H7 (cell line): ENCODE results near the gene SYNGR4. TPM values are rescaled to one million over a fixed set of nuclear protein-coding genes. Genes with fewer than 3 reads are reported as not detected.
"Not testable (repeated sequence)": the region's sequence is repeated elsewhere in the genome, so short reads cannot be mapped to it uniquely, and the experiment has no call there.

Experiments used
- DNase-seq: peaks from one replicate; pipeline ENCODE4 v3.0.0; 2012
- H3K27me3 ChIP-seq: 2 replicates; pipeline ENCODE4 v1.6.0; 2011; ENCODE audit warnings: mild to moderate bottlenecking, low read length; ENCODE audit not compliant: control insufficient read depth, insufficient read depth
- H3K36me3 ChIP-seq: replicated peaks from 2 replicates; pipeline ENCODE4 v1.5.1; 2011; ENCODE audit warnings: low read length; ENCODE audit not compliant: control insufficient read depth, insufficient read depth
- H3K4me3 ChIP-seq: 2 replicates; pipeline ENCODE4 v1.5.1; 2011; ENCODE audit warnings: low read depth, mild to moderate bottlenecking, control low read depth, low read length, moderate library complexity; ENCODE audit not compliant: insufficient read depth
- total RNA-seq: library from RNA; depleted of rRNA; stranded (reverse); fragments of >200 nt; shearing (Covaris generic); gene quantifications from 2 replicates; pipeline ENCODE4 v1.2.3, GENCODE V29; 2014; rRNA removed

Gene SYNGR4, protein sequence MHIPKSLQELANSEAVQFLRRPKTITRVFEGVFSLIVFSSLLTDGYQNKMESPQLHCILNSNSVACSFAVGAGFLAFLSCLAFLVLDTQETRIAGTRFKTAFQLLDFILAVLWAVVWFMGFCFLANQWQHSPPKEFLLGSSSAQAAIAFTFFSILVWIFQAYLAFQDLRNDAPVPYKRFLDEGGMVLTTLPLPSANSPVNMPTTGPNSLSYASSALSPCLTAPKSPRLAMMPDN
- not detected in 2 replicates for total RNA-seq

GRCh38 chr19:48363810-48364597 is at the start of gene SYNGR4, which contains the start of gene TMEM143:
TSS of gene SYNGR4 (plus strand) at chr19:48364367. CDS start at chr19:48365843, 1,476 bp downstream.
TSS of gene TMEM143 (minus strand) at chr19:48363940. CDS start at chr19:48363920, 20 bp downstream.
- H3K27me3 ChIP-seq = no peaks in the 10 kb centered on the region; the same call in 1 of the 2 replicates

GRCh38 chr19:48315712-48316111 is 48.5 kb upstream of the SYNGR4 start:
- H3K27me3 ChIP-seq = no peaks in the 10 kb centered on the region
- H3K36me3 ChIP-seq = no peaks in the 10 kb centered on the region
- no peak for DNase-seq
- no peak overlapping the region for H3K4me3 ChIP-seq

More at GRCh38 chr19:48363810-48364597, at the start of gene SYNGR4, which contains the start of gene TMEM143:
- DNase-seq = peak; percentile 99
- H3K36me3 ChIP-seq = no peaks in the 10 kb centered on the region
- H3K4me3 ChIP-seq = peak within 1 kb of the TSS; percentile 78

DNA sequence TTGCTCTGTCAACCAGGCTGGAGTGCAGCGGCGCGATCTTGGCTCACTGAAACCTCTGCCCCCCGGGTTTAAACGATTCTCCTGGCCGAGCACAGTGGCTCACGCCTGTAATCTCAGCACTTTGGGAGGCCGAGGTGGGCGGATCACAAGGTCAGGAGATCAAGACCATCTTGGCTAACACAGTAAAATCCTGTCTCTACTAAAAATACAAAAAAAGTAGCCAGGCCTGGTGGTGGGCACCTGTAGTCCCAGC is 46.5 kb upstream of the SYNGR4 start:
- not testable (repeated sequence) for H3K4me3 ChIP-seq, H3K36me3 ChIP-seq, H3K27me3 ChIP-seq, DNase-seq

GRCh38 chr19:48318286-48318987 is 45.7 kb upstream of the SYNGR4 start:
- no peak overlapping the region for H3K4me3 ChIP-seq
- no peak for DNase-seq
- no peaks in the 10 kb centered on the region for H3K27me3 ChIP-seq
- no peaks in the 10 kb centered on the region for H3K36me3 ChIP-seq

GRCh38 chr19:48319647-48320541 is 44.3 kb upstream of the SYNGR4 start:
- Histone ChIP-seq H3K4me3 (peak overlapping the region; percentile 46), H3K27me3 (no peaks in the 10 kb centered on the region), H3K36me3 (no peaks in the 10 kb centered on the region)
- DNase-seq = peak; percentile 93

GRCh38 chr19:48321372-48321621 is 42.9 kb upstream of the SYNGR4 start:
- H3K36me3 ChIP-seq = no peaks in the 10 kb centered on the region

DNA sequence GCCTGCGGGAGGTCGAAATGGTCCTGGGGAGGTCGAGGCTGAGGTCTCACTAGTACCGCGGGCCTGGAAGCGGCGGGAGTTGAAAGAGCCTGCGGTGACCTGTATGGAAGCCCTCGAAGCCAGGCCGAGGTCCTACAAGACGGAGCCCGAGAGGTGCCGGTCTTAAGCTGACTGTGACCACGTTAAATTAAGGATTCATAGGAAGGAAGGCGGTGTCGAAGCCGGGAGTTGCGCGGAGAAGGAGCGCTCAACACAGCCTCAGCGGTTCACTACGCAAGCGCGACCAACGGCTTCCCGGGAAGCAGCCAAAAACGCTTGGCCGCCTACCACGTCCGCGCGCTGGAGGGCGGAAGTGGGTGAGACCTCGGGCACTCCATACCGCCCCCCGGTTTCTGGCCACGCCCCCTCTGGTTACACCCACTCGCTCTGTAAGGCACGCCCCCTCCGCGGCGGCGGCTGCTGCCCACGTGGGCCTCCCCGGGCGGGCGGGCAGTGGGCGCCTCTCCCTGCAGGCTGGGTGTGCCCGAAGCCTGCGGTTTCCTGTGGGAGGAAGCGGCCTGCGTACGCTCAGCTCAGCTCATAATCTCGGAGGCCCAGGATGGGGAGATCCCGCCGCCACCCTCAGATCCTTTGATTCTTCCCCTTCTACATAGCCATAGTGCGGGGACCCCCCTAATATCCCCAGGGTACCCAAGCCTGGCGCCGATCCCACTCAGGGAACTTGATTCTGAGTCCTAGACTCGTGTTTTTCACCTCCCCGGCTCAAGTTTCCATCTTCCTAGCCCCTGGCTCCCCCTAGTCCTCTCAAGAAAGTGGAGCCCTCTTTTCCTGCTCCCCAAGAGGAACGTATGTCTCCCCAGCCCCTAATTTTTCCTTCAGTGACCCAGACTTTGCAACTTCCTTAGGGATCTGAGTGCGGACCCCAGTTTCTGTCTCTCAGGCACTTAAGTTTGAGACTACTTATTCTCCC is 42.3 kb upstream of the SYNGR4 start:
- no peaks in the 10 kb centered on the region for H3K36me3 ChIP-seq
- peak; percentile 99 for DNase-seq

More at GRCh38 chr19:48321372-48321621, 42.9 kb upstream of the SYNGR4 start:
- Histone ChIP-seq H3K27me3 (no peaks in the 10 kb centered on the region), H3K4me3 (peak overlapping the region; percentile 79)
- DNase-seq = peak; percentile 99

DNA sequence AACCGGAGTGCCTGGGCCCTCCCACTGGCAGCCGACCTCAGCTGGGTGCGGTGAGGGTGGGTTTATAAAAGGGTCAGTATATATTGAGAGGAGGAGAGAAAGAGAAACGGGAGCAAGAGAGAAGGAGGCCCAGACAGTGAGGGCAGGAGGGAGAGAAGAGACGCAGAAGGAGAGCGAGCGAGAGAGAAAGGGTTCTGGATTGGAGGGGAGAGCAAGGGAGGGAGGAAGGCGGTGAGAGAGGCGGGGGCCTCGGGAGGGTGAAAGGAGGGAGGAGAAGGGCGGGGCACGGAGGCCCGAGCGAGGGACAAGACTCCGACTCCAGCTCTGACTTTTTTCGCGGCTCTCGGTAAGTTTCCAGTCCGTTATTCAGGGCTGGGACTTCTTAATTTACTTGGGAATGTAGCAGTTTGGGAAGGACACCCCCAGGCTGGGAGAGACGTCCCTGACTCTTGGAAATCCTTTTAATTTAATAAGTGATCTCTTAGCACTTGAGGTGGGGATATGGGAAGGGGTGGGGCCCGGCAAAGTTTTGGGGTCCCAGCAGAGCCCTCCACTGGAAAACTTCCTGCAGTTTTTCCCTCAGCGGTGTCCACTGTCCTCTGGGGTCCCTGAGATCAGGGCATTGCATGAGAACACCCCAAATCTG is 38.8 kb upstream of the SYNGR4 start, which contains the start of gene EMP3:
Gene EMP3, plus strand, starts transcription at position 288 of the 646 bp plus-strand sequence. CDS start 1,293 bp downstream, outside the sequence.
- peak; percentile 93 for DNase-seq
- H3K36me3 ChIP-seq = no peaks in the 10 kb centered on the region
- no peaks in the 10 kb centered on the region for H3K27me3 ChIP-seq
- H3K4me3 ChIP-seq = peak within 1 kb of the TSS; percentile 54

More for the DNA sequence above, 42.3 kb upstream of the SYNGR4 start:
- peak overlapping the region; percentile 79 for H3K4me3 ChIP-seq
- no peaks in the 10 kb centered on the region for H3K27me3 ChIP-seq

- DNase-seq = peak; percentile 75
- no peaks in the 10 kb centered on the region for H3K36me3 ChIP-seq
- H3K27me3 ChIP-seq = no peaks in the 10 kb centered on the region
- H3K4me3 ChIP-seq = peak overlapping the region; percentile 61; the same call in 1 of the 2 replicates
These were observed 34.8 kb upstream of the SYNGR4 start for GRCh38 chr19:48329167-48329891.

DNA sequence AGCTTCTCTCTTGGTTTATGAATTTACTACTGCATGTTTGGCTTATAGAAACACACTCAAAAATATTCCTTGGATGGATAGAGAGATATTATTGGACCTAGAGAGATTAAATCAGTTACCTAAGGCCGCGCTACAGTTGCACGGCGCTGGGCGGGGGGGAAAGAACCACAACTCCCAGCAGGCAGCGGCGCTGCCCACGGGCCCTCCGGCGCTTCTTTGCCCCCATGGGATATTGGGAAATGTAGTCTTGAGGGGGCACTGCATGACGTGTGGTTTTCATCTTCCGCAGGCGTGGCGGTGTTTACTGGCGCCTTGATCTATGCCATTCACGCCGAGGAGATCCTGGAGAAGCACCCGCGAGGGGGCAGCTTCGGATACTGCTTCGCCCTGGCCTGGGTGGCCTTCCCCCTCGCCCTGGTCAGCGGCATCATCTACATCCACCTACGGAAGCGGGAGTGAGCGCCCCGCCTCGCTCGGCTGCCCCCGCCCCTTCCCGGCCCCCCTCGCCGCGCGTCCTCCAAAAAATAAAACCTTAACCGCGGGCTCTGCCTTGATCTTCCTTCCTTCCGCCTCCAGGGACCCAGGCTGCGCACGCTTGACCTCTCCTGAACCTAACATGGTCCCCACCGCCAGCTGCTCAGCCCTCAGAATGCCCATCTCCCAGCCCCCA is 34.0 kb upstream of the SYNGR4 start:
- peak; percentile 94 for DNase-seq

GRCh38 chr19:48332351-48332661 is 31.9 kb upstream of the SYNGR4 start:
- Histone ChIP-seq H3K4me3 (peak overlapping the region; percentile 31), H3K27me3 (no peaks in the 10 kb centered on the region), H3K36me3 (no peaks in the 10 kb centered on the region)
- no peak for DNase-seq

More for the DNA sequence above, 34.0 kb upstream of the SYNGR4 start:
- Histone ChIP-seq H3K27me3 (no peaks in the 10 kb centered on the region), H3K36me3 (no peaks in the 10 kb centered on the region), H3K4me3 (peak overlapping the region; percentile 61)
